Activated CD4-positive, alpha-beta T cell treated with anti-CD3 and anti-CD28 coated beads, Interleukin-2, amount 10 ng/mL, durations not matched to agents 7 days and 5 days (primary cell): ENCODE results near the gene HDDC2. TPM values are rescaled to one million over a fixed set of nuclear protein-coding genes. Genes with fewer than 3 reads are reported as not detected.

Source experiments
- CTCF ChIA-PET: fragments of 350-600 bp; sonication (Branson Sonifier 250); formaldehyde crosslinking; loops from one replicate; lab custom pipeline; 2021; ENCODE audit warnings: antibody characterized with exemption; lab: Charles Lee
- POLR2A ChIA-PET: fragments of 350-600 bp; sonication (Branson Sonifier 250); formaldehyde crosslinking; loops from one replicate; lab custom pipeline; 2021; ENCODE audit warnings: antibody characterized with exemption; lab: Charles Lee
- DNase-seq: peaks from one replicate; pipeline ENCODE4 v3.0.0-alpha.2; 2020
- H3K27ac Mint-ChIP-seq: one replicate; pipeline ENCODE4 v1.8.0; 2021; ENCODE audit warnings: mild to moderate bottlenecking, moderate library complexity, mixed read lengths
- H3K27me3 Mint-ChIP-seq: one replicate; pipeline ENCODE4 v1.8.0; 2021; ENCODE audit warnings: mixed read lengths
- H3K36me3 Mint-ChIP-seq: one replicate; pipeline ENCODE4 v1.8.0; 2021; ENCODE audit warnings: low read depth, mixed read lengths
- H3K4me1 Mint-ChIP-seq: one replicate; pipeline ENCODE4 v1.8.0; 2021; ENCODE audit warnings: mixed read lengths
- H3K4me3 Mint-ChIP-seq: one replicate; pipeline ENCODE4 v1.8.0; 2021; ENCODE audit warnings: mild to moderate bottlenecking, moderate library complexity, mixed read lengths
- H3K9me3 Mint-ChIP-seq: one replicate; pipeline ENCODE4 v1.8.0; 2021; ENCODE audit warnings: mixed read lengths
- total RNA-seq, 2 experiments: library from RNA; stranded (reverse); gene quantifications; one replicate each; pipeline ENCODE4 v1.2.3, GENCODE V29; 2021

The HDDC2 gene
- total RNA-seq, 2 experiments from 2014 or later, result 49.1 to 64.4 TPM

DNA sequence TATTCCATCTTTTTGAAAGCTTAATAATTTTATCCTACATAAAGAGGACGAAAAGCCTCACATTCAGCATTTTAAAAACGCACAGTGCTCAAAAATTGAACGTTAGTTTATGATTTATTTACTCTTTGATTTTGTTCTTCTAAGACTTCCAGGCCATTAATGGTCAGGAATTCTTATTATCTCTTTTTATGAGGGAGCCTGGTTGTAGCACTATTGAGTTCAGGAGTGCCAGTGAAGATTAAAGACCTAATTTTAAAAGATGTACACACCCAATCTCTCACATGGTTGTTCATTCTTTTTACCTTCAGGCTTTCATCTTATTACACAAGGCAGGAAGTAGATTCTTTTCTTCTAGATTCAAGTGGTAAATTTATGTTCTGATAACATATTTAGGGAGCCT, 68.6 kb downstream of the HDDC2 start:
- no peak overlapping the region for H3K27ac Mint-ChIP-seq
- ChIA-PET POLR2A (no interaction called here), CTCF (no interaction called here)
- no peaks in the 10 kb centered on the region for H3K9me3 Mint-ChIP-seq
- no peaks in the 10 kb centered on the region for H3K36me3 Mint-ChIP-seq
- peaks cover 5% of the 10 kb centered on the region for H3K27me3 Mint-ChIP-seq
- H3K4me3 Mint-ChIP-seq, result no peak overlapping the region
- DNase-seq, result no peak
- no peaks in the 10 kb centered on the region for H3K4me1 Mint-ChIP-seq

DNA sequence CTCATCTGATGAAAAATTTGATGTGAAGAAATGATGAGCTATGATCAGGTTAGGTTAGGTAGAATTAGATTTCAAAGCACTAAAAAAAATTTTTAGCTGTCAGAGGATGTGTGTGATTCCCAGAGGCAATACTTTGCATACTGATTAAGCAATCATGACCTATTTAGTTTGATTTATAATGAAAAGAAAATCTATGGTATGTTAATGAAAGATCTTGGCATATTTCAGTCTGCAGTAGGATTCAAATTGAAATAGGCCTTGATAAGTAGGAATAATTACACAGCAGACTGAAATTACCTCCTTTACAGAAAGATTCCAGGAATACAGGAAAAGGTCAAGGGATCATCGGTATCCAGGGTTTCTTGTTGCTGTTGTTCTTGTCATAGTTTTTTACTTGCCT, 69.3 kb downstream of the HDDC2 start:
- H3K9me3 Mint-ChIP-seq, result no peaks in the 10 kb centered on the region
- peaks cover 12% of the 10 kb centered on the region for H3K27me3 Mint-ChIP-seq
- no peak overlapping the region for H3K27ac Mint-ChIP-seq
- no peak for DNase-seq
- H3K4me1 Mint-ChIP-seq, result no peaks in the 10 kb centered on the region
- ChIA-PET CTCF (no interaction called here), POLR2A (no interaction called here)
- no peaks in the 10 kb centered on the region for H3K36me3 Mint-ChIP-seq
- H3K4me3 Mint-ChIP-seq, result no peak overlapping the region

DNA sequence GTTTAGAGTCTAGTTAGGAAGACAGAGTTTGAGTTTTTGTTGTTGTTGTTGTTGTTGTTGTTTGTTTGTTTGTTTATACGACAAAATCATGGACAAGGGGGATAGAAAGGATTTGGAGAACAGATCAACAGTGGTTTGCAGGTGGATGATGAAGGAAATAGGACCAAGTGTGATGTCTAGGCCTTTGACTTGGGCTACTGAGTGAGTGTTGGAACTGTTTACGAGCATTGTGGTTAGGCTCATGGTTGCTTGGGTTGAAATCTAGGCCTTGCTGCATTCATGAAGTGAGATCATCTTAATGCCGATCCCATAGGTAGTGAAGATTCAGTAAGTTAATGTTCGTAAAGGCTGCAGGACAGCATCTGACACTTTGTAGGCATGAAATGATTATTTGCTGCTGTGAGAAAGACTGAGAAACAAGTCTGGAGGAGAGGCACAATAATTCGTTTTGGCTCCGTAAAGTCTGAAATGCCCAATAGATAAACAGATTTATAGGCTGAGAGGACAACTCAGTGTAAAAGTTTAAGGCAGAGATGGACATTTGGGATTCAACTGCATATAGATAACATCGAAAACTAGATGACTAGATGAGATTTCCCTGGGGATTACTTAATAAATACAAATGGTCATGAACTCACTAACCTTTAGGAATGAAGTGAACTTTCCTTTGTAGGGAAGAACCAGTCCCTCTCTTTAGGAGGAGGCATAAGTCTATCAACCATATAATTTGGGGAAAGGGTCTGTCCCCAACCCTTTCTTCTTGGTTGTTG, 70.0 kb downstream of the HDDC2 start:
- Mint-ChIP-seq H3K4me1 (no peaks in the 10 kb centered on the region), H3K36me3 (no peaks in the 10 kb centered on the region), H3K4me3 (no peak overlapping the region), H3K9me3 (no peaks in the 10 kb centered on the region), H3K27me3 (peaks cover 12% of the 10 kb centered on the region), H3K27ac (no peak overlapping the region)
- POLR2A ChIA-PET, result no interaction called here
- CTCF ChIA-PET, result no interaction called here
- no peak for DNase-seq

DNA sequence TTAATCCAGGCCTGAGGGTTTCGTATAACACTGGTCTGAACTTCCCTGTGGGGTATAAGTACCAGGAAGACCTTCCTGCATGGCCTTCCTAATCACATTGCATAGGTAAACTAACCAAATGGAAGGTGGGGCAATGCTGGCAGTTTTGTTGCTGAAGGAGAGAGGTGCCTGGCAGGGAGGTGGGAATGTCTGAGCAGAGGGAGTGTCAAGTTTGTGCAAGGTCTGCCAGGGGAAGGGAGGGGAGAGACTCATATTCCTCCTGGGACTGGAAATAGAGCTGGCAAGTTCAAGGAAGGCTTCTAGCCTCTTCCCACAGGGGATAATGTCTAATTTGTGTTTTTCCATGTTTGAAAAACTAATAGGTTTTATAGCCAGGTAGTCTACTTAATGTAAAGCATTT, 70.6 kb downstream of the HDDC2 start:
- no peaks in the 10 kb centered on the region for H3K36me3 Mint-ChIP-seq
- ChIA-PET CTCF (no interaction called here), POLR2A (no interaction called here)
- no peak overlapping the region for H3K27ac Mint-ChIP-seq
- H3K4me3 Mint-ChIP-seq, result no peak overlapping the region
- no peaks in the 10 kb centered on the region for H3K9me3 Mint-ChIP-seq
- no peak for DNase-seq
- peaks cover 14% of the 10 kb centered on the region for H3K27me3 Mint-ChIP-seq
- no peaks in the 10 kb centered on the region for H3K4me1 Mint-ChIP-seq

DNA sequence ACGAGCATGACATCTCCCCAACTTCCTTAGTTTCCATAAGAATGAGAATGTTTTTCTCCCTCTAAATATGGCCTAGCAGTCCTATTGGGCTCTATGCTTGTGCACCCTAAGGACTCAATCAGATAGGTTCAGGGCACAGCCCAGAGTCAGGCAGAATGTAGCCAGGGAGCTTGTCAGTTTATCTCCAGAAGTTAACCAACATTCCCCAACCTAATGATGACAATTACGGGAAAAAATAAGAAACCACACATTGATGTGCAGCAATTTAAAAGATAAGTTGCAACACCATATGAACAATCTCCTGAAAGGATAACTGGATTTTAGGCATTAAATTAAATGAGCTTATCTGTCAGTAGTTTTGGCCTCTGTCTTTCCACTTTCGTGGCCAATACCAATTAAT, 71.1 kb downstream of the HDDC2 start:
- Mint-ChIP-seq H3K27me3 (peaks cover 14% of the 10 kb centered on the region), H3K9me3 (no peaks in the 10 kb centered on the region), H3K27ac (no peak overlapping the region), H3K36me3 (no peaks in the 10 kb centered on the region), H3K4me3 (no peak overlapping the region), H3K4me1 (no peaks in the 10 kb centered on the region)
- ChIA-PET POLR2A (no interaction called here), CTCF (no interaction called here)
- no peak for DNase-seq

DNA sequence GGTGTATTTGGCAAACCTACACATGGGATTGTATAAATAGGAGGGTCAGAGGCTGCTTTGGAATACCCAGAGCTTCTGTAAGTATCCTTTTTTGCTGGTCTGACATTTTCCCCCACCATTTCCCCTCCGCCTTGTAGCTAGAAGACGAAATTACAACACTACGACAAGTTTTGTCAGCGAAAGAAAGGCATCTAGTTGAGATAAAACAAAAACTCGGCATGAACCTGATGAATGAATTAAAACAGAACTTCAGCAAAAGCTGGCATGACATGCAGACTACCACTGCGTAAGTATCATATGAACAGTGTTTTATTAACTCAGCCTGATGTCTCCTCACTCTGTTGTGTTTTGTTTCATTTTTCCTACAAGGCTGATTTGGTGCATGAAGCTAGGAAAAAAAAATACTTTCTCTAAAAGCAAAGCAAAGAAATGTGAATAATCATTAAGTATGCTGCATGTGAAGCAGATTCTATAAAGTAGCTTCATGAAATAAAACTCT, 72.7 kb downstream of the HDDC2 start:
- H3K27me3 Mint-ChIP-seq, result peaks cover 14% of the 10 kb centered on the region
- CTCF ChIA-PET, result no interaction called here
- no peak overlapping the region for H3K4me3 Mint-ChIP-seq
- H3K9me3 Mint-ChIP-seq, result no peaks in the 10 kb centered on the region
- POLR2A ChIA-PET, result no interaction called here
- H3K4me1 Mint-ChIP-seq, result no peaks in the 10 kb centered on the region
- H3K36me3 Mint-ChIP-seq, result no peaks in the 10 kb centered on the region
- H3K27ac Mint-ChIP-seq, result no peak overlapping the region
- DNase-seq, result no peak

DNA sequence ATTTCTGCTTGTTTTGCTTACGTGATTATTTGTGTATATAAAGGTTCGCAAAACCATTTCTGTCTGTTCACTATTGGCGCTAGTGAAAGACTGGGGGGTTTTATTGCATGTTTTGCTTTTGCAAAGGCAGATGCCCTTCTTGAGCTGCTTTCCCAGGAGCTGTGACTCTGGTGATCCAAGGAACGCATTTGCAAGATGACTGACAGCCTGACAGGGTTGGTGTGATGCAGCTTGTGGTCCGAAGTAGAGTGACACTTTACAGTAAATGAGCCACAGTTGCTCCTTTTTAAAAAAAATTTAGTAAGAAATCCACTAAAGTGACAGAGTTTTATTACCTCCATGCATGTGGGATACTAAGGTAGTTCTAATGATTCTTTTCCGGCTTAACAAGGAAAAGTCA, 74.5 kb downstream of the HDDC2 start:
- H3K36me3 Mint-ChIP-seq, result no peaks in the 10 kb centered on the region
- POLR2A ChIA-PET, result no interaction called here
- H3K27ac Mint-ChIP-seq, result no peak overlapping the region
- no peak overlapping the region for H3K4me3 Mint-ChIP-seq
- H3K4me1 Mint-ChIP-seq, result no peaks in the 10 kb centered on the region
- H3K27me3 Mint-ChIP-seq, result peaks cover 12% of the 10 kb centered on the region
- CTCF ChIA-PET, result no interaction called here
- DNase-seq, result no peak
- no peaks in the 10 kb centered on the region for H3K9me3 Mint-ChIP-seq

Other genes starting within 250 kb of the HDDC2 start
- not detected for gene TPD52L1, start 148.2 kb downstream of the HDDC2 start, total RNA-seq